ENCODE measurements around the gene NDFIP2. TPM values are rescaled to one million over a fixed set of nuclear protein-coding genes. Genes with fewer than 3 reads are reported as not detected.

NDFIP2 gene
- total RNA-seq, 1 donor from 2014 or later, result 46.8 TPM

DNA sequence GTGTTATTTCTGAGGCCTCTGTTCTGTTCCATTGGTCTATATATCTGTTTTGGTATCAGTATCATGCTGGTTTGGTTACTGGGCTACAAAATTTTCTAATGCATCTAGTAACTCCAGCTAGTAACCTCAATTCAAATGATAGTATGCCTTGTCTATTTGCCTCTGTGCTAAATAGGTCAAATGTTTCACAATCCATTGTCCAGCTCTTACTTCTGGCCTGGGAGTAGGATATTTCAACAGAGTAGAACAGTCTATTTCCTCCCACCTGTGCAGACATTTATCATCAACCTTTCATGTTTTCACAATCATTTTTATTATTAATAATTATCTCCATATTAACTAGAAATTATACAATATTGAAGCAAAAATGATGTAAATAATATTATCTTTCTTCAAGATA lies 18.1 kb upstream of the NDFIP2 start:
- TF ChIP-seq, protein P1, sequence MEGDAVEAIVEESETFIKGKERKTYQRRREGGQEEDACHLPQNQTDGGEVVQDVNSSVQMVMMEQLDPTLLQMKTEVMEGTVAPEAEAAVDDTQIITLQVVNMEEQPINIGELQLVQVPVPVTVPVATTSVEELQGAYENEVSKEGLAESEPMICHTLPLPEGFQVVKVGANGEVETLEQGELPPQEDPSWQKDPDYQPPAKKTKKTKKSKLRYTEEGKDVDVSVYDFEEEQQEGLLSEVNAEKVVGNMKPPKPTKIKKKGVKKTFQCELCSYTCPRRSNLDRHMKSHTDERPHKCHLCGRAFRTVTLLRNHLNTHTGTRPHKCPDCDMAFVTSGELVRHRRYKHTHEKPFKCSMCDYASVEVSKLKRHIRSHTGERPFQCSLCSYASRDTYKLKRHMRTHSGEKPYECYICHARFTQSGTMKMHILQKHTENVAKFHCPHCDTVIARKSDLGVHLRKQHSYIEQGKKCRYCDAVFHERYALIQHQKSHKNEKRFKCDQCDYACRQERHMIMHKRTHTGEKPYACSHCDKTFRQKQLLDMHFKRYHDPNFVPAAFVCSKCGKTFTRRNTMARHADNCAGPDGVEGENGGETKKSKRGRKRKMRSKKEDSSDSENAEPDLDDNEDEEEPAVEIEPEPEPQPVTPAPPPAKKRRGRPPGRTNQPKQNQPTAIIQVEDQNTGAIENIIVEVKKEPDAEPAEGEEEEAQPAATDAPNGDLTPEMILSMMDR (IDR thresholded peaks at IDR 0.05; ENCODE audit: insufficient read depth, low read length, poor library complexity, severe bottlenecking), result no peak

DNA sequence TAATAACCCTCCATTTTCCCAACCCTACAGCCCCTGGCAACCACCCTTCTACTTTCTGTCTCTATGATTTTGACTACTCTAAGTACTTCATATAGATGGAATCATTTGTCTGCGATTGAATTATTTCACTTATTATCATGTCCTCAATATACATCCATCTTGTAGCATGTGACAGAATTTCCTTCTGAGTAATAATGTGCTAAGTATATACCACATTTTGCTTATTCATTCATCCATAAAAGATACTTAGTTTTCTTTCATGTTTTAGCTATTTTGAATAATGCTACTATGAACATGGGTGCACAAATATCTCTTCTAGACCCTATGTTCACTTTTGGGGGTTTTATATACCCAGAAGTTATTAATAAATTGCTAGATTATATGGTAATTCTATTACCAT lies 17.4 kb upstream of the NDFIP2 start:
- TF ChIP-seq, protein P1 (IDR thresholded peaks at IDR 0.05; ENCODE audit: insufficient read depth, low read length, poor library complexity, severe bottlenecking), result no peak
- no peak overlapping the region for H3K4me3 ChIP-seq (ENCODE audit: low read depth, low read length)
- DNase-seq (ENCODE audit: low read depth), result no peak
- no peaks in the 10 kb centered on the region for H3K36me3 ChIP-seq (ENCODE audit: control insufficient read depth, insufficient read depth, low read length)
- H3K27me3 ChIP-seq (ENCODE audit: control insufficient read depth, insufficient read depth, low read length), result no peaks in the 10 kb centered on the region

More for the DNA sequence above, 18.1 kb upstream of the NDFIP2 start:
- no peak for DNase-seq (ENCODE audit: low read depth)
- Histone ChIP-seq H3K4me3 (ENCODE audit: low read depth, low read length) (no peak overlapping the region), H3K36me3 (ENCODE audit: control insufficient read depth, insufficient read depth, low read length) (no peaks in the 10 kb centered on the region), H3K27me3 (ENCODE audit: control insufficient read depth, insufficient read depth, low read length) (no peaks in the 10 kb centered on the region)

GRCh38 chr13:79466872-79467271 lies 14.1 kb upstream of the NDFIP2 start:
- Histone ChIP-seq H3K27me3 (ENCODE audit: control insufficient read depth, insufficient read depth, low read length) (no peaks in the 10 kb centered on the region), H3K36me3 (ENCODE audit: control insufficient read depth, insufficient read depth, low read length) (no peaks in the 10 kb centered on the region), H3K4me3 (ENCODE audit: low read depth, low read length) (no peak overlapping the region)
- DNase-seq (ENCODE audit: low read depth), result no peak
- TF ChIP-seq, protein P1 (IDR thresholded peaks at IDR 0.05; ENCODE audit: insufficient read depth, low read length, poor library complexity, severe bottlenecking), result no peak

DNA sequence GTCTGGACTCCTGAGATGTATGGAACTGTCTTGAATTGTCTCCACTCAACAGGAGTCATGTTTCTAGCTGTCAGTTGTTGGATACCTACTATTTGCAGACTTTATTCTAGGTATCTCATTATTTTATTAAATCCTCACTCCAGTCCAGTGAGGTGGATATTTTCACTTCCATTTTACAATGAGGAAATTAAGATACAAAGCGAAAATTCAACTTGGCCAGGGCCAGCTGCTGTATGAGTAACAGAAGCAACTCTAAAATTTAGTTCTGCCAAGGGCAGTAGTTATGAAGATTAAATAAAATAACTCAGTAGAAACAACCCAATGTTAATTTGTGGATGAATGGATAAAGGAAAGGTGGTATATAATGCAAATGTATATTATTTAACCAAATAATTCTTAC lies 12.6 kb upstream of the NDFIP2 start:
- DNase-seq (ENCODE audit: low read depth), result no peak
- Histone ChIP-seq H3K36me3 (ENCODE audit: control insufficient read depth, insufficient read depth, low read length) (no peaks in the 10 kb centered on the region), H3K27me3 (ENCODE audit: control insufficient read depth, insufficient read depth, low read length) (no peaks in the 10 kb centered on the region), H3K4me3 (ENCODE audit: low read depth, low read length) (no peak overlapping the region)
- TF ChIP-seq, protein P1 (IDR thresholded peaks at IDR 0.05; ENCODE audit: insufficient read depth, low read length, poor library complexity, severe bottlenecking), result no peak

DNA sequence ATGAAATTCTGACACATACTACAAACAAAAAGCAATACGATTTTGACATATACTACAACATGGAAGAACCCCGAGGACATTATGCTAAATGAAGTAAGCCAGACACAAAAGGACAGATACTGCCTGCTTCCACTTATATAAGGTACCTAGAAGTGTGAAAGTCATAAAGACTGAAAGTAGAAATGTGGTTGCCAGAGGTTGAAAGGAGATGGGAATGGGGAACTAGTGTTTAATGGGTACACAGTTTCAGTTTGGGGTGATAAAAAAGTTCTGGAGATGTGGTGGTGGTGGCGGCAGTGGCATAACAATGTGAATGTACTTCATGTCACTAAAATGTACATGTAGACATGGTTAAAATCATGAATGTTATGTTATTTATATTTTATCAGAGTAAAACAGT lies 12.1 kb upstream of the NDFIP2 start:
- Histone ChIP-seq H3K27me3 (ENCODE audit: control insufficient read depth, insufficient read depth, low read length) (no peaks in the 10 kb centered on the region), H3K4me3 (ENCODE audit: low read depth, low read length) (no peak overlapping the region), H3K36me3 (ENCODE audit: control insufficient read depth, insufficient read depth, low read length) (no peaks in the 10 kb centered on the region)
- TF ChIP-seq, protein P1 (IDR thresholded peaks at IDR 0.05; ENCODE audit: insufficient read depth, low read length, poor library complexity, severe bottlenecking), result no peak
- DNase-seq (ENCODE audit: low read depth), result no peak

GRCh38 chr13:79469608-79470007 lies 11.3 kb upstream of the NDFIP2 start:
- DNase-seq (ENCODE audit: low read depth), result no peak
- no peaks in the 10 kb centered on the region for H3K27me3 ChIP-seq (ENCODE audit: control insufficient read depth, insufficient read depth, low read length)
- TF ChIP-seq, protein P1 (IDR thresholded peaks at IDR 0.05; ENCODE audit: insufficient read depth, low read length, poor library complexity, severe bottlenecking), result no peak

More at GRCh38 chr13:79469608-79470007, 11.3 kb upstream of the NDFIP2 start:
- Histone ChIP-seq H3K36me3 (ENCODE audit: control insufficient read depth, insufficient read depth, low read length) (no peaks in the 10 kb centered on the region), H3K4me3 (ENCODE audit: low read depth, low read length) (no peak overlapping the region)

All from kidney epithelial cell (primary cell).